NT2/D1 (cell line): ENCODE results near the gene UBE2E1.

Experiments
- SUZ12 ChIP-seq: IDR thresholded peaks from 2 replicates; pipeline ENCODE4 v1.6.1; 2011; ENCODE audit not compliant: insufficient read length, insufficient read depth; ENCODE audit errors: extremely low read depth
- YY1 ChIP-seq: IDR thresholded peaks from 2 replicates; pipeline ENCODE4 v1.6.1; 2011; ENCODE audit not compliant: insufficient read length, insufficient read depth
- ZNF274 ChIP-seq: IDR thresholded peaks from 2 replicates; pipeline ENCODE4 v1.6.1; 2011; ENCODE audit warnings: mild to moderate bottlenecking, low read depth, low read length

DNA sequence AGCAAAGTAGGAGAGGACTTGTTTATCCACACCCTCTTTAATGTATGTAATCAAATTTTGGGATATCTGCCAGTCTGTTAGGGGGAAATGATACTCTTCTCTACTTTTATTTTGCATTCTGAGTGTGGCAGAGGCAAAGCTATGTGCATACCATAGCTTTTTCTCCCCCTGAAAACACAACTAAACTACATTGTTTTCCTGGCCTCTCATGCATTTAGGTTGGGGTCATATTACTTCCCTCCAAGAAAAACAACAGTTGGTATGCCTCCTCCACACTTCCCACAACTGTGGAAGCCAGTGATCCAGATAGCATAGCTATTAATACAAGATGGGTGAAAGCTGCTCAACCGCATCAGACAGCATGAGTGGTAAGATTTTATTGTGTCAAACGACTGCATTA, 118.0 kb downstream of the UBE2E1 start:
- TF ChIP-seq YY1 (no peak), ZNF274 (no peak), SUZ12 (no peak)
